Erythroblast (primary cell): ENCODE data around the gene APEX2.
A peak's percentile ranks its signal among the peaks of the same experiment; 100 is the strongest.
"Not testable (repeated sequence)": the region's sequence is repeated elsewhere in the genome, so short reads cannot be mapped to it uniquely, and the experiment has no call there.

Experiments
- DNase-seq, 2 experiments: peaks; one replicate each; lab custom pipeline; 2025; lab: John Stamatoyannopoulos, UW
- GATA1 ChIP-seq: IDR thresholded peaks from 2 replicates; pipeline ENCODE4 v1.6.1; 2011; ENCODE audit warnings: low read depth, mild to moderate bottlenecking, control low read depth, low read length, moderate library complexity
- POLR2A ChIP-seq: IDR thresholded peaks from 2 replicates; pipeline ENCODE4 v1.6.1; 2011; ENCODE audit warnings: mild to moderate bottlenecking, low read length

Gene APEX2

GRCh38 chrX:55030271-55031205, 30.4 kb downstream of the APEX2 start, which contains the start of gene ALAS2:
ALAS2 (minus strand) TSS chrX:55030977; CDS start chrX:55026000, 4,977 bp downstream.
- DNase-seq: peak; percentile 79 to 80

DNA sequence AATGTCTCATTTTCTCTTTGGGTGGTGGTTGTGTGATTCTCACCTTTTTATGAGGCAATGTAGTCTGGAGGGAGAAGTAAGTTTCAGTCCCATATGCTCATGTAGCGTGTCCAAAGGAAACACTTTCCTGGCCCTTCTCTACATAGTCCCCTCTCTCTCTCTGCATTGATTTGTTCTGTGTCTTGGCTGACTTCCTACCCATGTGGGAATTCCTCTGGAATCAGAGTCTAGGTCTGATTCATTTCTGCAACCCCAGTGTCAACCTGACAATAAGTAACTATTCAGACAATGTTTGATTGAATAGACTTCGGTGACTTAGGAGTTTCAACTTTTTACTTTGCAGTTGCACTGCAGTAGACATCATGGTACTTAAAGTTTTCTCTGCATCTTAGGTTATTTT, 33.3 kb downstream of the APEX2 start:
- TF ChIP-seq GATA1 (no peak), POLR2A (no peak)

More at GRCh38 chrX:55030271-55031205, 30.4 kb downstream of the APEX2 start, which contains the start of gene ALAS2:
- TF ChIP-seq POLR2A (peak; percentile 94), GATA1 (no peak)

DNA sequence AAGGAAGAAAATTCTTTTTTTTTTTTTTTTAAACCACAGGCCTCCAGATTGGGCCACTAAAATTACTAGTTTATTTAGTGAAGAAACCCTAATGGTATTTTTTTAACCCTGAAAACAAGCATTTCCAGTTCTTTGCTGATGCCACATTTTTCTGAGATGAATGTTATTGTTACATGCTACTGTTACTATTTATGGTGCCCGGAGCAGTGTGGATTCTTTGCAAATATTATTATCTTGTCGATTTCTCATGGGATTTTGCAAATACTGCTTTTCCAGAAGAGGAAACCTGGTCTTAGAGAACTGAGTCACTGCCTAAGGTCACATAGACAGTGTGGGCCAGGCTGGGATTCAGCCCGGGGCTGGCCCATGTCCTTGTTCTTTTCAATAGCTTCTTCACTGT, 39.3 kb downstream of the APEX2 start:
- DNase-seq: no peak
- no peak for TF ChIP-seq POLR2A
- TF ChIP-seq GATA1: no peak

More for the DNA sequence above, 33.3 kb downstream of the APEX2 start:
- no peak for DNase-seq

DNA sequence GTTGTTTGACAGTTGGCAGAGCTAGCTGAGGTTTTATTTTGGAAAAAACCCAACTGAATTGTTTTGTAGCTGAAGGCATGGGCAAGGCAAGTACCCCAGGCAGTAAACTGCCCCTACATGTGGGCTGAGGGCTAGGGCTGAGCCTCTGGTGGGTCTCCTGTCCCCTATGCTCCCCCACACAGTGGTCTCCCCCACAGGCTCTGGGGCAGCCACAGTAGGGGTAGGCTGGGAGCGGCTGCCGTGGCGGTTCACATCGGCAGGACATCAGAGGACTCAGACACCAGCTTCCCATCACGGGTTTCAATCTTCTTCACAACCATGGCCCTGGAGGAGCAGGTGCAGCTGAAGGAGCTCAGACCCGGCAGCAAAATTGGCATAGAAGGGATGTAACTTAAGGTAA, 41.4 kb downstream of the APEX2 start:
- no peak for DNase-seq
- TF ChIP-seq GATA1 (no peak), POLR2A (no peak)

- DNase-seq: not testable (repeated sequence)
Observed at GRCh38 chrX:55050599-55050998, 50.4 kb downstream of the APEX2 start.

- no peak for TF ChIP-seq GATA1
- no peak for TF ChIP-seq POLR2A
Observed at GRCh38 chrX:55056820-55057674, 56.9 kb downstream of the APEX2 start.

GRCh38 chrX:55057675-55058249, 57.6 kb downstream of the APEX2 start:
- TF ChIP-seq GATA1 (no peak), POLR2A (no peak)
- peak; percentile 71 to 82 for DNase-seq

More at GRCh38 chrX:55056820-55057674, 56.9 kb downstream of the APEX2 start:
- peak; percentile 46 to 60 for DNase-seq
